SK-N-SH treated with all-trans-retinoic acid at 6 μM for 48 hours (cell line): ENCODE data around the gene TMC2.

ENCODE experiments used
- ARNTL ChIP-seq: fragments of 450-650 bp; formaldehyde crosslinking; IDR thresholded peaks from 2 replicates; pipeline ENCODE4 v1.5.0; 2020; ENCODE audit warnings: low read depth, mild to moderate bottlenecking, moderate library complexity, borderline replicate concordance
- ISL1 ChIP-seq: fragments of 250-450 bp; sonication (Bioruptor Pico); IDR thresholded peaks from 2 replicates; pipeline ENCODE4 v2.1.2; 2022; ENCODE audit warnings: mild to moderate bottlenecking, moderate library complexity
- PATZ1 ChIP-seq: fragments of 250-450 bp; sonication (Bioruptor Pico); IDR thresholded peaks from 2 replicates; pipeline ENCODE4 v1.8.0; 2020; ENCODE audit warnings: mild to moderate bottlenecking, moderate library complexity, borderline replicate concordance
- TOX ChIP-seq: fragments of 250-450 bp; sonication (Bioruptor Pico); IDR thresholded peaks from 2 replicates; pipeline ENCODE4 v1.8.0; 2021; ENCODE audit warnings: mild to moderate bottlenecking, moderate library complexity, borderline replicate concordance
- ZNF8 ChIP-seq: fragments of 450-650 bp; formaldehyde crosslinking; IDR thresholded peaks from 2 replicates; pipeline ENCODE4 v1.5.0; 2020; ENCODE audit warnings: mild to moderate bottlenecking, moderate library complexity

GRCh38 chr20:2535711-2536559 lies 438 bp upstream of the TMC2 start:
- TF ChIP-seq TOX = no peak
- TF ChIP-seq ISL1 (CRISPR knock-in tag) = no peak
- TF ChIP-seq ARNTL = no peak
- TF ChIP-seq PATZ1 (CRISPR knock-in tag) = no peak
- TF ChIP-seq ZNF8 (CRISPR knock-in tag) = no peak
